Measurements from ENCODE around the gene SHOX. TPM values are rescaled to one million over a fixed set of nuclear protein-coding genes. Genes with fewer than 3 reads are reported as not detected.

The SHOX gene
- total RNA-seq, 1 experiment from 2014 or later: 0.24 TPM

DNA sequence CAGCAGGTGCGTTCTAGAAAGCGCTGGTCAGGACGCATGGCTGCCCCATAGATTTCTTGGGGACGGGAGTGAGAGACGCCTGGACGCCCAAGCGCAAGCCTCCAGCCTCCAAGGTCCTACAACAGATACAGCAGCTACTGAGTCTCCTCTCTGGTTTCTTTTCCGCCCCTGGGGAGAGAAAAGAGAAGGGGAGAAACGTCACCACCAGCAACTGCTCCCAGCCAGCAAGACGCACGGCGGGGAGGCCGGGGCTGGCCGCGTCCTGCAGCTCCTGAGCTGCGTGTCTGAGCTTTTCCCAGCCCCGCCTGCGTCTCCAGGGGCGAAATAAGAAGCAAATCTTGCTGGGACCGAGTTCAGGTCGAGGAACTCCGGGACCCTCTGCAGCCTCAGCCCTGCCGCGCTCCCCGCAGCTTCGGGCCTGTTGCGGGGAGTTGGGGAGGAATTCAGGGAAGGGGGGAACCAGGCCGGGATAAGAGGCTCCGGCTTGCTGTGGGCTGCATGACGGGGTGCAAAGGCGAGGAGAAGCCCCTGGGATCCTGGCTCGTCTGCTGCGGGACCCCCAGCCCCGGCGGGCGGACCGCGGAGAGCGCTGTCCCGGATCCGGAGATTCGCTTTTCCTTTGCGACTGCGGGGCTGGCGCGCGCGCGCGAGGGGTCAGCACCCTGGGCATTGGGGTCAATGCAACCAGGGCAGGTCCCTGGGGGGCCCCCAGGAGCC lies 6.8 kb upstream of the SHOX start:
- H2BK5ac ChIP-seq (ENCODE audit: insufficient read length, low read length): no peak overlapping the region
- H4K5ac ChIP-seq (ENCODE audit: insufficient read length, low read depth, low read length): no peak overlapping the region
- Mint-ChIP-seq H3K4me1 (peaks cover 26 to 52% of the 10 kb centered on the region in 2 experiments), H3K9me3 (peaks cover 15 to 16% of the 10 kb centered on the region in 2 experiments), H3K36me3 (ENCODE audit: insufficient read depth in 1 of 3, low read depth in 3 of 3) (peaks cover 0 to 6% (median 4%) of the 10 kb centered on the region in 3 experiments; a peak in 4 of 7 replicates), H3K27me3 (ENCODE audit: low read depth) (peaks cover 97% of the 10 kb centered on the region), H3K4me3 (peak overlapping the region; percentile 48 to 56), H3K27ac (no peak overlapping the region; a peak in 1 of 7 replicates)
- no peaks in the 10 kb centered on the region for H3K4me1 ChIP-seq (ENCODE audit: insufficient read depth, low read length)
- no peaks in the 10 kb centered on the region for H3K79me1 ChIP-seq (ENCODE audit: insufficient read depth, low read depth, low read length, poor library complexity, severe bottlenecking)
- no peak overlapping the region for H2BK12ac ChIP-seq (ENCODE audit: insufficient read length, low read depth, low read length)
- no peak overlapping the region for H3K9ac ChIP-seq (ENCODE audit: extremely low read depth, insufficient read length, low read length)
- no peak overlapping the region for H3K4ac ChIP-seq (ENCODE audit: low read depth, low read length)
- no peak overlapping the region for H2AK5ac ChIP-seq (ENCODE audit: insufficient read length, low read length)
- H2BK120ac ChIP-seq (ENCODE audit: low read depth, low read length, poor library complexity, severe bottlenecking): no peak overlapping the region
- no peak overlapping the region for H2BK15ac ChIP-seq (ENCODE audit: low read depth, low read length)
- no peak overlapping the region for H3K27ac ChIP-seq (ENCODE audit: insufficient read length, low read depth, low read length)
- peak; percentile 80 for DNase-seq
- H3K18ac ChIP-seq (ENCODE audit: insufficient read length, low read depth, low read length): no peak overlapping the region
- peaks cover 88% of the 10 kb centered on the region for H3K27me3 ChIP-seq (ENCODE audit: insufficient read depth, low read length)
- no peak overlapping the region for H3K14ac ChIP-seq (ENCODE audit: insufficient read depth, low read length)
- peaks cover 12% of the 10 kb centered on the region for H3K23me2 ChIP-seq (ENCODE audit: insufficient read length, low read depth, low read length, poor library complexity, severe bottlenecking)
- no peak overlapping the region for H2BK20ac ChIP-seq (ENCODE audit: low read depth, low read length, poor library complexity, severe bottlenecking)
- no peak overlapping the region for H4K8ac ChIP-seq (replicated peaks; ENCODE audit: insufficient read length, low read depth, low read length)
- H3K23ac ChIP-seq (ENCODE audit: insufficient read length, low read depth, low read length): no peak overlapping the region
- H3K4me2 ChIP-seq (ENCODE audit: insufficient read depth, insufficient read length, low read length): peak overlapping the region; percentile 46
- TF ChIP-seq, protein P1, sequence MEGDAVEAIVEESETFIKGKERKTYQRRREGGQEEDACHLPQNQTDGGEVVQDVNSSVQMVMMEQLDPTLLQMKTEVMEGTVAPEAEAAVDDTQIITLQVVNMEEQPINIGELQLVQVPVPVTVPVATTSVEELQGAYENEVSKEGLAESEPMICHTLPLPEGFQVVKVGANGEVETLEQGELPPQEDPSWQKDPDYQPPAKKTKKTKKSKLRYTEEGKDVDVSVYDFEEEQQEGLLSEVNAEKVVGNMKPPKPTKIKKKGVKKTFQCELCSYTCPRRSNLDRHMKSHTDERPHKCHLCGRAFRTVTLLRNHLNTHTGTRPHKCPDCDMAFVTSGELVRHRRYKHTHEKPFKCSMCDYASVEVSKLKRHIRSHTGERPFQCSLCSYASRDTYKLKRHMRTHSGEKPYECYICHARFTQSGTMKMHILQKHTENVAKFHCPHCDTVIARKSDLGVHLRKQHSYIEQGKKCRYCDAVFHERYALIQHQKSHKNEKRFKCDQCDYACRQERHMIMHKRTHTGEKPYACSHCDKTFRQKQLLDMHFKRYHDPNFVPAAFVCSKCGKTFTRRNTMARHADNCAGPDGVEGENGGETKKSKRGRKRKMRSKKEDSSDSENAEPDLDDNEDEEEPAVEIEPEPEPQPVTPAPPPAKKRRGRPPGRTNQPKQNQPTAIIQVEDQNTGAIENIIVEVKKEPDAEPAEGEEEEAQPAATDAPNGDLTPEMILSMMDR (conservative IDR thresholded peaks at IDR 0.05): no peak
- no peak overlapping the region for H2AFZ ChIP-seq (ENCODE audit: low read length)
- H4K20me1 ChIP-seq (ENCODE audit: control insufficient read depth, insufficient read depth, insufficient read length): no peaks in the 10 kb centered on the region
- H3K9me3 ChIP-seq (ENCODE audit: control insufficient read depth, low read depth, low read length): no peaks in the 10 kb centered on the region
- no peak overlapping the region for H4K91ac ChIP-seq (ENCODE audit: insufficient read length, low read depth, low read length)
- no peak overlapping the region for H3T11ph ChIP-seq (ENCODE audit: low read length)
- H3K79me2 ChIP-seq (ENCODE audit: insufficient read depth, low read length): no peaks in the 10 kb centered on the region
- no peak overlapping the region for H3K56ac ChIP-seq (ENCODE audit: insufficient read length, low read depth, low read length)
- WGBS (ENCODE audit: extremely low coverage, insufficient read length, low lambda C conversion rate): no CpG with 5 or more reads among the region's 50 CpGs
